Mesenchymal stem cell (in vitro differentiated cells and primary cell): ENCODE data around the gene NUDC.
A peak's percentile ranks its signal among the peaks of the same experiment; 100 is the strongest.

ENCODE experiments used
- DNase-seq: peaks from one replicate; pipeline ENCODE4 v3.0.0-alpha.2; 2013
- H2AFZ ChIP-seq: one replicate; pipeline ENCODE4 v1.6.1; 2013; ENCODE audit warnings: low read depth, mild to moderate bottlenecking, control low read depth, inconsistent platforms, low read length, moderate library complexity
- H2AK5ac ChIP-seq: 2 replicates; pipeline ENCODE4 v1.6.1; 2013; ENCODE audit warnings: low read length, moderate library complexity, mild to moderate bottlenecking, inconsistent platforms; ENCODE audit not compliant: severe bottlenecking
- H2BK120ac ChIP-seq: one replicate; pipeline ENCODE4 v1.6.1; 2013; ENCODE audit warnings: low read depth, mild to moderate bottlenecking, inconsistent platforms, low read length, moderate library complexity
- H2BK12ac ChIP-seq, 2 experiments: one replicate each; pipeline ENCODE4 v1.6.1; 2013; ENCODE audit warnings: inconsistent platforms in 2 of 2, low read length in 2 of 2, mild to moderate bottlenecking in 2 of 2, moderate library complexity in 2 of 2, control low read depth in 1 of 2
- H2BK15ac ChIP-seq: one replicate; pipeline ENCODE4 v1.6.1; 2013; ENCODE audit warnings: mild to moderate bottlenecking, low read depth, inconsistent platforms; ENCODE audit not compliant: poor library complexity, severe bottlenecking
- H2BK5ac ChIP-seq: 2 replicates; pipeline ENCODE4 v1.6.1; 2013; ENCODE audit warnings: low read depth, mild to moderate bottlenecking, low read length, control low read depth, inconsistent platforms; ENCODE audit not compliant: poor library complexity, severe bottlenecking
- H3K14ac ChIP-seq, 2 experiments: one replicate each; pipeline ENCODE4 v1.6.1; 2013; ENCODE audit warnings: inconsistent platforms in 2 of 2, low read length in 2 of 2, control low read depth in 1 of 2, mild to moderate bottlenecking in 1 of 2, moderate library complexity in 1 of 2
- H3K18ac ChIP-seq, 2 experiments: one replicate each; pipeline ENCODE4 v1.6.1; 2013; ENCODE audit warnings: inconsistent platforms in 2 of 2, low read length in 2 of 2, control low read depth in 1 of 2, low read depth in 1 of 2, mild to moderate bottlenecking in 1 of 2
- H3K23ac ChIP-seq, 2 experiments: one replicate each; pipeline ENCODE4 v1.6.1; 2013; ENCODE audit warnings: inconsistent platforms in 2 of 2, low read length in 2 of 2, mild to moderate bottlenecking in 2 of 2, moderate library complexity in 2 of 2, control low read depth in 1 of 2
- H3K27ac ChIP-seq: 2 replicates; pipeline ENCODE4 v1.5.1; 2013; ENCODE audit warnings: mild to moderate bottlenecking, moderate library complexity, low read length, control low read depth, inconsistent platforms; ENCODE audit not compliant: poor library complexity, severe bottlenecking
- H3K27me3 ChIP-seq, 2 experiments: 2 replicates each; pipeline versions ENCODE4 v1.6.1 to v1.7.0; 2013; ENCODE audit warnings: low read length in 2 of 2, mild to moderate bottlenecking in 2 of 2, moderate library complexity in 2 of 2, control low read depth in 1 of 2, inconsistent platforms in 1 of 2; ENCODE audit not compliant: control insufficient read depth in 1 of 2, insufficient read depth in 1 of 2
- H3K36me3 ChIP-seq, 2 experiments: 2 replicates each; pipeline versions ENCODE4 v1.6.1 to v1.7.0; 2013; ENCODE audit warnings: low read length in 2 of 2, control low read depth in 1 of 2, inconsistent platforms in 1 of 2, low read depth in 1 of 2, mild to moderate bottlenecking in 1 of 2; ENCODE audit not compliant: insufficient read depth in 2 of 2, control insufficient read depth in 1 of 2
- H3K4ac ChIP-seq, 2 experiments: one replicate each; pipeline ENCODE4 v1.6.1; 2013; ENCODE audit warnings: inconsistent platforms in 2 of 2, low read length in 2 of 2, mild to moderate bottlenecking in 2 of 2, moderate library complexity in 2 of 2, control low read depth in 1 of 2, low read depth in 1 of 2
- H3K4me1 ChIP-seq: 2 replicates; pipeline ENCODE4 v1.6.1; 2013; ENCODE audit warnings: low read depth, low read length, control low read depth; ENCODE audit not compliant: control insufficient read depth, insufficient read depth
- H3K4me2 ChIP-seq: 2 replicates; pipeline ENCODE4 v1.6.1; 2013; ENCODE audit warnings: low read length, mild to moderate bottlenecking, inconsistent platforms; ENCODE audit not compliant: poor library complexity, severe bottlenecking
- H3K4me3 ChIP-seq, 2 experiments: 2 replicates each; pipeline versions ENCODE4 v1.5.1 to v1.7.0; 2013; ENCODE audit warnings: low read length in 2 of 2, mild to moderate bottlenecking in 2 of 2, control low read depth in 1 of 2, low read depth in 1 of 2; ENCODE audit not compliant: insufficient read depth in 1 of 2
- H3K79me1 ChIP-seq: replicated peaks from 2 replicates; pipeline ENCODE4 v1.6.1; 2013; ENCODE audit warnings: mild to moderate bottlenecking, control low read depth, low read length, inconsistent platforms; ENCODE audit not compliant: poor library complexity, severe bottlenecking
- H3K9ac ChIP-seq: 2 replicates; pipeline ENCODE4 v1.7.0; 2013; ENCODE audit warnings: mild to moderate bottlenecking, low read length, moderate library complexity
- H3K9me3 ChIP-seq: 2 replicates; pipeline ENCODE4 v1.7.0; 2013; ENCODE audit warnings: mild to moderate bottlenecking, low read length; ENCODE audit not compliant: control insufficient read depth
- H4K8ac ChIP-seq: one replicate; pipeline ENCODE4 v1.6.1; 2013; ENCODE audit warnings: inconsistent platforms, mild to moderate bottlenecking, low read length, moderate library complexity
- H4K91ac ChIP-seq: one replicate; pipeline ENCODE4 v1.6.1; 2013; ENCODE audit warnings: mild to moderate bottlenecking, low read length, inconsistent platforms
- WGBS: methylation state at CpG from one replicate; pipeline ENCODE4 v1.1.7; 2013; ENCODE audit warnings: mixed read lengths; 5-methylcytosine and 5-hydroxymethylcytosine counted together

NUDC gene

DNA sequence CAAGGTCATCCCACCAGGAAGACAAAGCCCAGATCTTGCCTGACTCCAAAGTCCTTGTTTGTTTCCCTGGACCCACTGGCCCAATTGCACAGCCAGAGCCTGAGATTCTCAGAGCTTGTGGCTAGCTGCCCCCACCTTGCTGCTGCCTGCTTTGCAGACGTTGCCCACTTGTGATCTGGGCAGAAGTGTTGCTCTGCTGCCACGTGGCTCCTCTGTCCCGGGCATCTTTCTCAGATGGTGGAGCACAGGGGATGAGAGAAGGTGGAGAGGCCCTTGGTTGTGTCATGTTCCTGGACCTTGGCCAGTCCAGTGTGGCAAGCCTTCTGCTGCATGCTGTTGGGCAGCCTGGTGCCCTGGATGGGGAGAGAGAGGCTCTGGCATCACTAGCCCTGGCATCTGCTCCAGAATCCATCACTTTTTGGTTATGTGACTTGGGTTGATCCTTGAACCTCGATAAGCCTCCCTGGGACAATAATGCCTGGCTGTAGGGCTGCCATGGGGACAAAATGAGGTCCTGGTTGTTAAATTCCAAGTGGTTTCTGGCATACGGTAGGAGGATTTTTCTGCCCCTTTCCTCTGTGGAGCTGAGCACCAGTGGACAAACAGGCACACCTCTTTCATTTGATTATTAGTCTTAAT lies 6.2 kb upstream of the NUDC start:
- Histone ChIP-seq H3K4me3 (no peak overlapping the region), H2BK5ac (no peak overlapping the region), H2BK120ac (no peak overlapping the region), H3K4ac (no peak overlapping the region), H3K18ac (no peak overlapping the region), H4K8ac (no peak overlapping the region), H2BK12ac (no peak overlapping the region), H2AK5ac (no peak overlapping the region), H3K4me2 (no peak overlapping the region), H3K9ac (no peak overlapping the region), H3K14ac (no peak overlapping the region), H3K4me1 (peaks cover 5% of the 10 kb centered on the region), H3K27ac (no peak overlapping the region), H3K36me3 (peaks cover 0 to 4% of the 10 kb centered on the region in 2 experiments), H3K9me3 (no peaks in the 10 kb centered on the region), H2BK15ac (no peak overlapping the region), H3K23ac (no peak overlapping the region), H4K91ac (no peak overlapping the region), H2AFZ (no peak overlapping the region), H3K79me1 (no peaks in the 10 kb centered on the region), H3K27me3 (no peaks in the 10 kb centered on the region)
- no peak for DNase-seq
- WGBS, result 77% methylated on average over 5 of the region's 5 CpGs

DNA sequence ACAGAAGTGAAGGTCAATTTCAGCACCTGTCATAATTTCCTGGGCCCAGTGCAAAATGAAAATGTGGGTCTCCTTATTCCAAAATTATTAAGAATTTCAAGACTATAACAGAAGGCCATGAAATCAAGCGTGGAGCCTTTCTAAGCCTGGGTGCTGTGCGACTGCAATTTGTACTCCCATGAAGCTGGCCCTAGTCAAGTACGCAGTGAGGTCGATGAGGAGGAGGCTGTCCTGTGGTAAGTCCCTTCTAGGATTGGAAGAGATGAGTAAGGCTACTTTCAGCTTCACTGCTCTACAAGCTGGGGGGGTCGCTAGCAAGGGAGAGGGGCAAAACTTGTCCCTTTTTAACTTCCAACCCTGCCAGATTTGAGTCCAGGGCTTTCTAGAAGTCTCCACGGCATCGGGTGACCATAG lies 410 bp upstream of the NUDC start:
- H3K9ac ChIP-seq, result peak overlapping the region; percentile 96
- H3K27me3 ChIP-seq, result no peaks in the 10 kb centered on the region
- peak overlapping the region; percentile 94 for H2AFZ ChIP-seq
- no peak overlapping the region for H2BK15ac ChIP-seq
- no peak overlapping the region for H2BK120ac ChIP-seq
- H4K8ac ChIP-seq, result peak overlapping the region; percentile 74
- no peak overlapping the region for H3K23ac ChIP-seq
- peaks cover under 1% of the 10 kb centered on the region for H3K79me1 ChIP-seq
- peak overlapping the region; percentile 20 to 93 for H3K4me3 ChIP-seq
- H2BK5ac ChIP-seq, result no peak overlapping the region
- no peak for DNase-seq
- peaks cover 4% of the 10 kb centered on the region for H3K4me1 ChIP-seq
- H3K4me2 ChIP-seq, result peak overlapping the region; percentile 80
- H3K36me3 ChIP-seq, result peaks cover 10 to 16% of the 10 kb centered on the region in 2 experiments
- no peaks in the 10 kb centered on the region for H3K9me3 ChIP-seq
- peak overlapping the region in 1 of 2 experiments; percentile 55 for H3K18ac ChIP-seq
- peak overlapping the region; percentile 4 for H3K27ac ChIP-seq
- H3K14ac ChIP-seq, result peak overlapping the region in 1 of 2 experiments; percentile 23
- no peak overlapping the region for H4K91ac ChIP-seq
- WGBS, result 39% methylated on average over 7 of the region's 7 CpGs
- peak overlapping the region in 1 of 2 experiments; percentile 67 for H2BK12ac ChIP-seq
- no peak overlapping the region for H2AK5ac ChIP-seq
- no peak overlapping the region for H3K4ac ChIP-seq

DNA sequence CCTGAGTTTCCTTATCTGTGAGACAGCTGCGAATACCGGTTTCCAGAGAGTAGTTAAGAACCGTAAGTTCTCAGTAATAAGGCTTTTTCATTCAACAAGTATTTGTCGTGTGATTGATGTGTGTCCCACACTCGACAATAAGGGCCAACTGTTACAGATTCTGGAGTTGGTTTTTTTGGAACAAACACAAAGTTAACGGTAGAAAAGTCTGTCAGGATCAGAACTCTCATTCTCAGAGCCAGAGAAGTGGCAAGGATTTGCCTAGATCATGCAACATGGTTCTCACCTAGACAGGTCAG lies 837 bp downstream of the NUDC start:
- no peak overlapping the region for H2AK5ac ChIP-seq
- H2BK15ac ChIP-seq, result no peak overlapping the region
- H3K18ac ChIP-seq, result no peak overlapping the region
- H3K4me3 ChIP-seq, result peak overlapping the region; percentile 81 to 93
- no peak overlapping the region for H2AFZ ChIP-seq
- peaks cover 3% of the 10 kb centered on the region for H3K79me1 ChIP-seq
- H3K14ac ChIP-seq, result peak overlapping the region in 1 of 2 experiments; percentile 82
- H4K8ac ChIP-seq, result no peak overlapping the region
- peak overlapping the region; percentile 71 for H3K4me2 ChIP-seq
- no peaks in the 10 kb centered on the region for H3K9me3 ChIP-seq
- H2BK5ac ChIP-seq, result no peak overlapping the region
- no peaks in the 10 kb centered on the region for H3K27me3 ChIP-seq
- no peak for DNase-seq
- no peak overlapping the region for H3K27ac ChIP-seq
- no peak overlapping the region for H2BK120ac ChIP-seq
- peak overlapping the region; percentile 96 for H3K9ac ChIP-seq
- H4K91ac ChIP-seq, result no peak overlapping the region
- H3K4me1 ChIP-seq, result peaks cover 6% of the 10 kb centered on the region
- H3K23ac ChIP-seq, result no peak overlapping the region
- H3K4ac ChIP-seq, result no peak overlapping the region
- WGBS, result 53% methylated on average over 6 of the region's 6 CpGs
- peaks cover 18 to 28% of the 10 kb centered on the region in 2 experiments for H3K36me3 ChIP-seq
- H2BK12ac ChIP-seq, result no peak overlapping the region

DNA sequence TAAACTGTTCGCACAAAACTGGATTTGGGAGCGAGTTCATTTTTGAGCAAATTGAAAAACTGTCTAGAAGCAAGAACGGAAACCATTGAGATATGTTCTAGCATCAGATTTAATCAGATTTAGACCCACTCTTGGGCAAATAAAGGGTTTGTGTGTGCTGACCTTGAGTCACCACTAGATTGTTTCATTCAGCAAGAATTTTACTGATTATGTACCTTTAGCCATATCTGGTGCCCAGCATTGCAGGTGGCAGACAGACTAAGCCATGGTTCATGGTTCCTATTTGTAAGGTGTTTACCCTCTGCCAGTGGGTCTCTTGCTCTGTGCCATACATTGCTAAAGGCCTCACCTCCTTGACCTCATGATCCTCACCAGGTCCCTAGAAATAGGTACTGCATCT lies 1.4 kb downstream of the NUDC start:
- H3K23ac ChIP-seq, result no peak overlapping the region
- H3K36me3 ChIP-seq, result peaks cover 19 to 33% of the 10 kb centered on the region in 2 experiments
- H2BK120ac ChIP-seq, result no peak overlapping the region
- H2BK5ac ChIP-seq, result no peak overlapping the region
- no peak overlapping the region for H4K8ac ChIP-seq
- peaks cover 3% of the 10 kb centered on the region for H3K79me1 ChIP-seq
- no peaks in the 10 kb centered on the region for H3K9me3 ChIP-seq
- peak overlapping the region; percentile 96 for H3K9ac ChIP-seq
- H3K4me2 ChIP-seq, result peak overlapping the region; percentile 71
- WGBS, result 96% methylated on average over 3 of the region's 3 CpGs
- H3K4me1 ChIP-seq, result peaks cover 6% of the 10 kb centered on the region
- H3K27me3 ChIP-seq, result no peaks in the 10 kb centered on the region
- no peak overlapping the region for H2BK12ac ChIP-seq
- no peak overlapping the region for H3K4ac ChIP-seq
- no peak overlapping the region for H2AK5ac ChIP-seq
- no peak overlapping the region for H3K27ac ChIP-seq
- H3K14ac ChIP-seq, result no peak overlapping the region
- H3K4me3 ChIP-seq, result peak overlapping the region in 1 of 2 experiments; percentile 93
- no peak overlapping the region for H2AFZ ChIP-seq
- H4K91ac ChIP-seq, result no peak overlapping the region
- H2BK15ac ChIP-seq, result no peak overlapping the region
- no peak for DNase-seq
- no peak overlapping the region for H3K18ac ChIP-seq
